Activated CD4-positive, alpha-beta T cell treated with anti-CD3 and anti-CD28 coated beads for 36 hours (primary cell): Measurements from ENCODE around the gene PYY. TPM values are rescaled to one million over a fixed set of nuclear protein-coding genes. Genes with fewer than 3 reads are reported as not detected.

Source experiments
- ATAC-seq: fragments of 200-7000 bp; cut with Tn5 transposase; one replicate; pipeline ENCODE4 v1.10.0; 2021; ENCODE audit warnings: mild to moderate bottlenecking, moderate library complexity
- CTCF ChIA-PET: fragments of 350-600 bp; sonication (Branson Sonifier 250); formaldehyde crosslinking; loops from one replicate; lab custom pipeline; 2021; ENCODE audit warnings: antibody characterized with exemption; lab: Charles Lee
- POLR2A ChIA-PET: fragments of 350-600 bp; sonication (Branson Sonifier 250); formaldehyde crosslinking; loops from one replicate; lab custom pipeline; 2021; ENCODE audit warnings: antibody characterized with exemption, inconsistent platforms; lab: Charles Lee
- DNase-seq: peaks from one replicate; pipeline ENCODE4 v3.0.0-alpha.2; 2020
- H3K27ac Mint-ChIP-seq: one replicate; pipeline ENCODE4 v1.8.0; 2021; ENCODE audit warnings: mixed read lengths
- H3K27me3 Mint-ChIP-seq: one replicate; pipeline ENCODE4 v1.8.0; 2021; ENCODE audit warnings: mixed read lengths
- H3K36me3 Mint-ChIP-seq: one replicate; pipeline ENCODE4 v1.8.0; 2021; ENCODE audit warnings: low read depth, mixed read lengths
- H3K4me1 Mint-ChIP-seq: one replicate; pipeline ENCODE4 v1.8.0; 2021; ENCODE audit warnings: mixed read lengths
- H3K4me3 Mint-ChIP-seq: one replicate; pipeline ENCODE4 v1.8.0; 2021; ENCODE audit warnings: mild to moderate bottlenecking, moderate library complexity, mixed read lengths
- H3K9me3 Mint-ChIP-seq: one replicate; pipeline ENCODE4 v1.8.0; 2021; ENCODE audit warnings: low read depth, mixed read lengths
- intact Hi-C, 2 experiments: fragments of 100-400 bp; cut with DNase I in 1 of 2; cut with micrococcal nuclease in 1 of 2; formaldehyde crosslinking; loops; one replicate each; pipeline versions ENCODE4 v1.14.2 to v1.15.1; 2022 to 2024; cut with DNase I, micrococcal nuclease
- total RNA-seq, 2 experiments: library from RNA; stranded (reverse); gene quantifications; one replicate each; pipeline ENCODE4 v1.2.3, GENCODE V29; 2021

Gene PYY
- total RNA-seq, 2 experiments from 2014 or later = not detected

DNA sequence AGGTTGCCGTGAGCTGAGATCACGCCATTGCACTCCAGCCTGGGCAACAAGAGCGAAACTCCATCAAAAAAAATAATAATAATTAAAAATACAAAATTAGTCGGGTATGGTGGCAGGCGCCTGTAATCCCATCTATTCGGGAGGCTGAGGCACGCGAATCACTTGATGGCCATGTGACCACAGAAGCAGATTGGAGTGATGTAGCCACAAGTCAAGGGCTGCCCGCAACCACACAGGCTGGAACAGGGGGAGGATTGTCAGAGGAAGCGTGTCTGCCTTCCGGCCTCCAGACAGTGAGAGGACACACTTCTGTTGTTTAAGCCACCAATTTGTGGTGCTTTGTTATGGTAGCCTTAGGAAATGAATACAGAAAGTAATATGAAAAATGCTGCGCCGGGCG is 38.9 kb upstream of the PYY start:
- intact Hi-C loops = no loop called here
- ATAC-seq (no peak), DNase-seq (no peak)
- no peaks in the 10 kb centered on the region for H3K4me1 Mint-ChIP-seq
- no peak overlapping the region for H3K27ac Mint-ChIP-seq
- POLR2A ChIA-PET = no interaction called here
- no peaks in the 10 kb centered on the region for H3K36me3 Mint-ChIP-seq
- H3K9me3 Mint-ChIP-seq = no peaks in the 10 kb centered on the region
- H3K27me3 Mint-ChIP-seq = peaks cover 18% of the 10 kb centered on the region
- no peak overlapping the region for H3K4me3 Mint-ChIP-seq
- CTCF ChIA-PET = interaction anchor here (1.5 kb wide), 1 partner anchor 11 kb away, joined by 10 read pairs; the partner anchor contains the start of gene NAGS

DNA sequence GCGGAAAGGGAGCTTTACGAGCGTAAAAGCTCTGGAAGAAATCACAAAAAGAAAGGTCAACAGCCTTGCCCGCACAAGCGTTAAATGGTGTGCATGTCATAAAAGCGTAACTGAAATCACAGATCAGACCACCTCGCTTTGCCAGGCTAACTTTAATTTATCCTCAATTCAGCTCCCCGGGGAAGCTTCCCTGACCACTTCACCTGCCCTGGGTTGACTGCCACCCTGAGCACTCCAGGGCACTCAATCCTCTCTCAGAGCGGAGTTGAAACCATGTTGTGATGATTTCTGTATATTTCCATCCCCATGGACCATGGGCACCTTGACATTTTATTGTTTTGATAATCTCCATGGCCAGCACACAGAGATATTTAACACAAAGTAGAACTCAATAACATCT is 34.6 kb upstream of the PYY start:
- H3K4me3 Mint-ChIP-seq = no peak overlapping the region
- H3K4me1 Mint-ChIP-seq = peaks cover 2% of the 10 kb centered on the region
- no peaks in the 10 kb centered on the region for H3K36me3 Mint-ChIP-seq
- DNase-seq (no peak), ATAC-seq (no peak)
- H3K27me3 Mint-ChIP-seq = peaks cover 23% of the 10 kb centered on the region
- no peaks in the 10 kb centered on the region for H3K9me3 Mint-ChIP-seq
- ChIA-PET POLR2A (interaction anchor here (0.6 kb wide), 1 partner anchor 233 kb away, joined by 3 read pairs; no protein-coding TSS in a partner anchor), CTCF (interaction anchor here (0.7 kb wide), 4 partner anchors 9 to 423 kb away, joined by 3 read pairs; no protein-coding TSS in a partner anchor)
- no peak overlapping the region for H3K27ac Mint-ChIP-seq
- intact Hi-C loops = no loop called here

GRCh38 chr17:43987131-43988021 is 33.6 kb upstream of the PYY start:
- no peaks in the 10 kb centered on the region for H3K36me3 Mint-ChIP-seq
- peaks cover 4% of the 10 kb centered on the region for H3K4me1 Mint-ChIP-seq
- no peak overlapping the region for H3K27ac Mint-ChIP-seq
- POLR2A ChIA-PET = no interaction called here
- no peak for ATAC-seq
- CTCF ChIA-PET = interaction anchor here (0.6 to 1.3 kb wide), 4 partner anchors 8 to 299 kb away, joined by 3 to 4 read pairs (median 3); no protein-coding TSS in a partner anchor
- no peaks in the 10 kb centered on the region for H3K9me3 Mint-ChIP-seq
- DNase-seq = no peak
- no peak overlapping the region for H3K4me3 Mint-ChIP-seq
- peaks cover 27% of the 10 kb centered on the region for H3K27me3 Mint-ChIP-seq
- intact Hi-C loops = no loop called here

DNA sequence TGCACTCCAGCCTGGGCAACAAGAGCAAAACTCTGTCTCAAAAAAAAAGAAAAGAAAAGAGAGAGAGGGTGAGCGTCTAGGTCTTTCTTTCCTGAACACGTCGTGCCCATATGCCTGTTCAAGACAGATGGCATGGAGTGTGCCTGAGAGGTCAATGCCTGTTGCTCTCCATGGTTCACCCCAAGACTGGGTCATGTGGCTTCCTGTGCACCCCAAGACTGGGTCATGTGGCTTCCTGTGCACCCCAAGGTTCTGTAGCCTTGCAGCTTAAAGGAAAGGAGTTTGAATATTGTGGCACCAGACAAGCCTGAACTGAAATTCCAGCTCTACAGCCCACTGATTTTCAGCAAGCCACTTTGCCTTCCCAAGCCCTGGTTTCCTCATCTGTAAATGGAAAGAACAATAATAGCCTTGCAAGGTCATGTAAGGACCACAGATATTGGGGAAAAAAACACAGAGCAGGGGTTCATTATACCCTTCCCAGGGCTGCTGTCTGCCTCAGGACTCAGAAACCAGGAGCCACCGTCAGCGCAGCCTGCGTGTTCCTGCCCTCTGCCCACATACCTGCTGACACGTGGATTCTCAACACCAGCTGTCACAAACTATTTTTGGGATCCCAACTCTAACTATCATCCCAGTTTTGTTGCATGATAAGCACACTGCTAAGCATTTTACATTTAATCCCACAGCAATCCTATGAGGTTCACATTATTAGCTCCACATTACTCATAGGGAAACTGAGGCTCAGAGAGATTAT is 32.7 kb upstream of the PYY start:
- ChIA-PET POLR2A (no interaction called here), CTCF (interaction anchor here (0.6 to 1.3 kb wide), 4 partner anchors 11 to 300 kb away, joined by 3 to 4 read pairs (median 3); partner anchors contain the start of gene PPY)
- no peaks in the 10 kb centered on the region for H3K9me3 Mint-ChIP-seq
- intact Hi-C loops = no loop called here
- peaks cover 4% of the 10 kb centered on the region for H3K4me1 Mint-ChIP-seq
- no peak overlapping the region for H3K4me3 Mint-ChIP-seq
- H3K36me3 Mint-ChIP-seq = no peaks in the 10 kb centered on the region
- no peak for DNase-seq
- peaks cover 34% of the 10 kb centered on the region for H3K27me3 Mint-ChIP-seq
- H3K27ac Mint-ChIP-seq = no peak overlapping the region
- ATAC-seq = no peak

DNA sequence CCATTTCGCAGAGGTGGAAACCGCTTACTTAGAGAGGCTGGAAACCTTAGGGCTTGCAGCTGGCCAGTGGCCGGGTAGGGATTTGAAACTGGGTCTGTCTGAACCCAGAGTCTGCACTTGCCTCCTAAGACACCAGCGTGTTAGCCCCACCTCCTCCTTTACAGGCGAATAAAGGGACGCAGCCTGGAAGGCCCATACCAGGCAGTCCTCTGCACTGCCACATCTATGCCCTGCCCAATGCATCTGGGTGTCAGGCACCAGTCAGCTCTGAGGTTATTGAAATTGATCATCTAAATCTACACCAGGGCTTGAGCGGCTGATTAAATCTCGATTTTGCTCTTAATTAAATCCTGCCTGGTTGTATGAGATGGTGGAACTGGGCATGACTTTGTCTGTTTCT is 30.8 kb upstream of the PYY start:
- no peaks in the 10 kb centered on the region for H3K9me3 Mint-ChIP-seq
- ChIA-PET CTCF (interaction anchor here (0.8 to 1.4 kb wide), 3 partner anchors 10 to 627 kb away, joined by 3 to 5 read pairs (median 3); no protein-coding TSS in a partner anchor), POLR2A (interaction anchor here (0.6 kb wide), 1 partner anchor 90 kb away, joined by 3 read pairs; no protein-coding TSS in a partner anchor)
- H3K4me1 Mint-ChIP-seq = peaks cover 4% of the 10 kb centered on the region
- H3K4me3 Mint-ChIP-seq = no peak overlapping the region
- no peaks in the 10 kb centered on the region for H3K36me3 Mint-ChIP-seq
- DNase-seq (no peak), ATAC-seq (no peak)
- H3K27me3 Mint-ChIP-seq = peaks cover 41% of the 10 kb centered on the region
- intact Hi-C loops = no loop called here
- no peak overlapping the region for H3K27ac Mint-ChIP-seq

DNA sequence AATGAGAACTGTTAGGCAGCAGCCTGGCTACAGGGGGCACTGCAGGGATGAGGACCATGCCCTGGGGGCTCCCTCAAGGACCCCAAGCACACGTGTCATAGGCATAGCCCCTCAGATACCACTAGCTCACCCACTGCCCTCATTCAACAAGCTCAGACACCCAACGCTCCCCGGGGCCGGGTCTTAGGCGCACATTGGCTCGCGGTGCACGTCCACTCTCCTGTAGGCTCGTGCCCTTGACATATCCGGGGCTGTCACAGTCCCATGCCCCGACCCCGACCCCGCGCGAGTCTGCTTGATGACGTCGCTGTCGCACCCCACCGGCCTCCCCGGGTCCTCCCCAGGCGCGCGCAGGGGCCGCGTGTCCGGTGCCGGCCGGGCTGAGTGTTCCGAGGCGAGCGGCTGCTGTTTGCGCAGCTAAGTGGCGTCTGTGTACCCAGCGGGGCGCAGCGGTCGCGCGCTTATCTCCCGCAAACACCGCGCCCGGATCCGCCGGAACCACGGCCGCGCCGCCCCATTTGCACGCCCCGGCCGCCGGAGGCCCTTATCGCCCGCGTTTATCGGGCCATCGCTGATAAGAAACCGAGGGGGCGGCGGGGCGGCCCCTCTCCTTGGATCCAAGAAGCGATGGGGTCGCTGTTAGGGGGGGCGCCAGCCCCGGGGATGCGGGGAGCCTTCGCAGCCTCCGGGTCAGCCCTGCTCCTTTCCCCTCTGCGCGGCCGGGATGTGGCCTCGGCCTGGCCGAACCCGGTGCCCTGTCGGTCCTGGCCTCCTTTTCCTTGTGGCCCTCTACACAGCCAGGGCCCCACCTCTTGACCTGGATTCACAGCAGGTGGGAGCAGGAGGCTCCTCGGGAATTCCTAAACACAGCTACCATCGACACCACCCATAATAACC is 30.0 kb upstream of the PYY start:
- Mint-ChIP-seq H3K4me1 (peaks cover 4% of the 10 kb centered on the region), H3K27ac (no peak overlapping the region), H3K4me3 (no peak overlapping the region), H3K36me3 (no peaks in the 10 kb centered on the region), H3K27me3 (peaks cover 41% of the 10 kb centered on the region), H3K9me3 (no peaks in the 10 kb centered on the region)
- CTCF ChIA-PET = interaction anchor here (0.8 to 1.6 kb wide), 9 partner anchors 10 to 626 kb away, joined by 3 to 5 read pairs (median 3); no protein-coding TSS in a partner anchor
- intact Hi-C loops = no loop called here
- peak; percentile 28 for DNase-seq
- no peak for ATAC-seq
- POLR2A ChIA-PET = interaction anchor here (0.6 kb wide), 1 partner anchor 91 kb away, joined by 3 read pairs; no protein-coding TSS in a partner anchor

GRCh38 chr17:43983196-43983514 is 29.4 kb upstream of the PYY start:
- intact Hi-C loops = no loop called here
- POLR2A ChIA-PET = no interaction called here
- Mint-ChIP-seq H3K4me3 (no peak overlapping the region), H3K4me1 (peaks cover 4% of the 10 kb centered on the region), H3K36me3 (no peaks in the 10 kb centered on the region), H3K9me3 (no peaks in the 10 kb centered on the region), H3K27ac (no peak overlapping the region), H3K27me3 (peaks cover 41% of the 10 kb centered on the region)
- ATAC-seq = no peak
- CTCF ChIA-PET = interaction anchor here (1.0 to 1.6 kb wide), 5 partner anchors 13 to 58 kb away, joined by 3 to 4 read pairs (median 3); no protein-coding TSS in a partner anchor
- no peak for DNase-seq

GRCh38 chr17:43982171-43982570 is 28.4 kb upstream of the PYY start:
- ATAC-seq (no peak), DNase-seq (no peak)
- intact Hi-C loops = no loop called here
- Mint-ChIP-seq H3K27me3 (peaks cover 37% of the 10 kb centered on the region), H3K4me3 (no peak overlapping the region), H3K4me1 (peaks cover 4% of the 10 kb centered on the region), H3K36me3 (no peaks in the 10 kb centered on the region), H3K9me3 (no peaks in the 10 kb centered on the region), H3K27ac (no peak overlapping the region)
- ChIA-PET POLR2A (no interaction called here), CTCF (interaction anchor here (1.3 kb wide), 1 partner anchor 104 kb away, joined by 4 read pairs; no protein-coding TSS in a partner anchor)

- Mint-ChIP-seq H3K27ac (no peak overlapping the region), H3K36me3 (no peaks in the 10 kb centered on the region), H3K4me1 (peaks cover 4% of the 10 kb centered on the region), H3K27me3 (peaks cover 29% of the 10 kb centered on the region), H3K4me3 (no peak overlapping the region), H3K9me3 (no peaks in the 10 kb centered on the region)
- ChIA-PET POLR2A (interaction anchor here (0.6 kb wide), 2 partner anchors 16 to 32 kb away, joined by 3 read pairs; no protein-coding TSS in a partner anchor), CTCF (interaction anchor here (0.9 to 1.2 kb wide), 2 partner anchors 8 to 36 kb away, joined by 3 to 4 read pairs; no protein-coding TSS in a partner anchor)
- DNase-seq (no peak), ATAC-seq (no peak)
- intact Hi-C loops = no loop called here
These were observed 25.9 kb upstream of the PYY start for GRCh38 chr17:43979671-43980070.

DNA sequence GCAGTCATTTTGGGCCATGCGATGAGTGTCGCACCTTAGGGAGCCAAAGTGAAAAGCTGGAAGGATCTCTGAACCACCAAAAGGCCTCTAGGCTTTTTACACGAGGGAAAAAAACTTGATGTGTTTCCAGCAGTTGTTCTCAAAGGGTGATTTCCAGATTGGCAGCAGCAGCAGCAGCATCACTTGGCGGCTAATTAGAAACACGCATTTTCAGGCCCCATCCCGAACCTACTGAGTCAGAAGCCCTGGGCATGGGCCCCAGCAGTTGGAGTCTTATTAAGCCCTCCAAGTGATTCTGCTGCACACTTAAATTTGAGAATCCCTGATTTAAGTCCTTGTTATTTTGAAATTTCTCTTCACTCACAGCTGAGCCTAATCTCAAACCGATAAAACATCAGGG is 25.3 kb upstream of the PYY start:
- intact Hi-C loops = no loop called here
- H3K4me3 Mint-ChIP-seq = no peak overlapping the region
- peaks cover 30% of the 10 kb centered on the region for H3K27me3 Mint-ChIP-seq
- ChIA-PET POLR2A (interaction anchor here (0.6 kb wide), 1 partner anchor 15 kb away, joined by 3 read pairs; no protein-coding TSS in a partner anchor), CTCF (interaction anchor here (0.6 to 1.2 kb wide), 3 partner anchors 9 to 1192 kb away, joined by 3 to 4 read pairs (median 4); no protein-coding TSS in a partner anchor)
- DNase-seq = no peak
- H3K9me3 Mint-ChIP-seq = no peaks in the 10 kb centered on the region
- no peak overlapping the region for H3K27ac Mint-ChIP-seq
- no peak for ATAC-seq
- H3K36me3 Mint-ChIP-seq = no peaks in the 10 kb centered on the region
- H3K4me1 Mint-ChIP-seq = peaks cover 4% of the 10 kb centered on the region
